GM12864 (cell line): ENCODE measurements around the gene TPP2.
A peak's percentile ranks its signal among the peaks of the same experiment; 100 is the strongest.

ENCODE experiments used
- DNase-seq: peaks from one replicate; pipeline ENCODE4 v3.0.0-alpha.2; 2011; ENCODE audit warnings: low read depth
- H3K4me3 ChIP-seq: 2 replicates; pipeline ENCODE4 v1.5.1; 2011; ENCODE audit warnings: mild to moderate bottlenecking, low read depth, low read length, control low read depth
- CTCF ChIP-seq: IDR thresholded peaks from 2 replicates; pipeline ENCODE4 v1.5.1; 2011; ENCODE audit warnings: low read depth, mild to moderate bottlenecking, moderate library complexity, low read length, control low read depth, inconsistent platforms; ENCODE audit errors: missing control alignments

Gene TPP2

GRCh38 chr13:102591988-102592781, 4.6 kb upstream of the TPP2 start:
- peak; percentile 64 for DNase-seq
- peak overlapping the region; percentile 88 for H3K4me3 ChIP-seq
- TF ChIP-seq CTCF = peak; percentile 75

DNA sequence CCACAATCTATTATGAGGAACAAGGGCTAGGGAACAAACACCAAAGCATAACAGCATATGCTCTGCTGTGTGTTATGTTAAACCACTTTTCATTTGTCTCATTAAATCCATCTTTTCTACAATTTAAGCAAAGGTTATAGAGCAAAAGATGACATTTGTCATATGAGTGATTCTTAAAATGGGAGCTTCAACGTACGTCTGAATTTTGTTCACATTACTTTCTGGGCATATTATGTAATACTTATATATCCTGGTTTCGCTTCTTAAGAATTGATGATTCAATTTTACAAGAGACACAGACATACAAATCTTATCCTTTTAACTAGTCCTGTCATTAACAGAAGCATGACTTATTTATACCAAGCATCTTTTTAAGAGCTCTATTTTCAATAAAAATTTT, 3.3 kb upstream of the TPP2 start:
- DNase-seq = no peak

GRCh38 chr13:102597029-102597961, 509 bp downstream of the TPP2 start:
- no peak for TF ChIP-seq CTCF
- DNase-seq = no peak
- peak overlapping the region; percentile 98 for H3K4me3 ChIP-seq

More for the DNA sequence above, 3.3 kb upstream of the TPP2 start:
- H3K4me3 ChIP-seq = no peak overlapping the region
- no peak for TF ChIP-seq CTCF

DNA sequence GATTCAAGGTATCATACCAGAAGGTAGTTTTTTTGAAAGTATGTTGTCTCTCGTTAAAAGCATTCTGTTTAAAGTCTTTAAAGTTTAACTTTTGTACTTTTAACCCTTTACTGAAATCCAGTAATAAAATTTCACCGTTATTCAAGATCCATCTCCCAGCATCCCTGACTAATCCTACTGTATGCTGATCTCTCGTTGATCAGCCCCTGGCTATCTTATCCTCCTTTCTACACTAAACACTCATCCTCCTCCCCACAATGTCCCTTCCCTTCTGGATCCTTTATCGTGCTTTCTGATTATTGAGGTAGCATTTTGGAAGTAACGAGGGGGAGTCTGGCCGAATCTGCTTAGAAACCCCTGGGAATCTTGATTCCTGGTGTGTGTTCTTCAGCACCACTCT, 1.3 kb downstream of the TPP2 start:
- DNase-seq = no peak
- H3K4me3 ChIP-seq = peak overlapping the region; percentile 98
- TF ChIP-seq CTCF = no peak

DNA sequence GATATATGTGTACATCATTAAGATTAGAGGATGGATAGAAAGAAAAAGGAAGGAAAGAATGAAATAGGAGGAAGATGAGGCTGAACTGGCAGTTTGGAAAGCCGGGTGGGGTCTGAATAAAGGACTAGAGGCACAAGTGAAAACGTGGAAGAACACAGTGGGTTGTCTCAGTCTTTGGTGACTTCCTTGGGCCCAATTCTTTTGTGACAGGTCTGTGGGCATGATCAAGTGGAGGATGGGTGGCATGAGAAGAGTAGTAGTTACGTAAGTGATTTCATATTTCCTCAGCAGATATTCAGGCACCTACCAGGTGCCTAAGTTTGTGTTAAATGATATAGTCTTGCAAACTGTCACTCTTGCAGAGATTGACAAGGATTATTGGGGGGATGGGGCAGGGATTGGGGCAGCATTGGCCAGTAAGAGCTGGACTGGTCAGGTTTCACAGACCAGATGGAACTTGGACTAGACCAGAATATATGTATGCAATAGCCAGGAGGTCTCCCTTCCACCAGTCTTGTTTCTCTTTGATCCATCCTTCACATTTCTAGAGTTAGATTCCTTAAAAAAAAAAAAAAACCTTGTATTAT, 2.7 kb downstream of the TPP2 start:
- H3K4me3 ChIP-seq = no peak overlapping the region; the same call in 1 of the 2 replicates
- no peak for TF ChIP-seq CTCF
- DNase-seq = no peak

- TF ChIP-seq CTCF = no peak
- no peak overlapping the region for H3K4me3 ChIP-seq
- no peak for DNase-seq
These were observed 9.9 kb downstream of the TPP2 start for GRCh38 chr13:102606537-102607309.
